HepG2 (cell line): ENCODE measurements around the gene TRPV4. TPM values are rescaled to one million over a fixed set of nuclear protein-coding genes. Genes with fewer than 3 reads are reported as not detected.
A peak's percentile ranks its signal among the peaks of the same experiment; 100 is the strongest.

ENCODE experiments used
- FOSL1 ChIP-seq: sonication (generic); formaldehyde crosslinking; IDR thresholded peaks from 2 replicates; pipeline ENCODE4 v1.9.0; 2021; ENCODE audit warnings: missing genetic modification reagents, borderline replicate concordance
- HHEX ChIP-seq: IDR thresholded peaks from 2 replicates; pipeline ENCODE4 v1.6.1; 2016; ENCODE audit warnings: control low read depth
- polyA plus RNA-seq, 8 experiments: library from polyadenylated mRNA; depleted of rRNA in 3 of 8; stranded (reverse) in 7 of 8; unstranded in 1 of 8; fragments of >200 nt; fragmentation: Illumina TruSeq in 4 of 8; extraction: Trizol in 4 of 8; gene quantifications; 2 replicates each; pipeline versions ENCODE4 v1.2.1 to v1.2.3, GENCODE V29; 2011 to 2016; ENCODE audit warnings: low read depth in 4 of 8, missing spikeins in 1 of 8, mixed read lengths in 1 of 8; ENCODE audit not compliant: insufficient read depth in 1 of 8
- total RNA-seq, 5 experiments: library from RNA; depleted of rRNA; stranded (reverse); fragments of >200 nt; fragmentation: Illumina TruSeq; extraction: Trizol; gene quantifications; 2 replicates each; pipeline ENCODE4 v1.2.3, GENCODE V29; 2016; ENCODE audit warnings: low read depth in 1 of 5
- TF ChIP-seq, protein P1 (sequence below): sonication (generic); formaldehyde crosslinking; IDR thresholded peaks from 2 replicates; pipeline ENCODE4 v1.4.0; 2020; ENCODE audit warnings: missing genetic modification reagents
- TF ChIP-seq, protein P2 (sequence below): sonication (generic); formaldehyde crosslinking; IDR thresholded peaks from 2 replicates; pipeline ENCODE4 v1.8.0; 2022; ENCODE audit warnings: mild to moderate bottlenecking, missing genetic modification reagents
- TF ChIP-seq, protein P3 (sequence below): sonication (generic); formaldehyde crosslinking; IDR thresholded peaks from one replicate; pipeline ENCODE4 v1.5.1; 2020; ENCODE audit warnings: mild to moderate bottlenecking, missing genetic modification reagents; ENCODE audit errors: not compliant biosample characterization
- TF ChIP-seq, protein P4 (sequence below): sonication (generic); IDR thresholded peaks from 2 replicates; pipeline ENCODE4 v1.6.1; 2016; ENCODE audit warnings: low read depth, borderline replicate concordance

The TRPV4 gene
- total and polyA plus RNA-seq, 2 of the 13 experiments (the other 11 are each of a cell fraction or from before 2014, with no cell fraction given), result 0.66 to 4.7 TPM

DNA sequence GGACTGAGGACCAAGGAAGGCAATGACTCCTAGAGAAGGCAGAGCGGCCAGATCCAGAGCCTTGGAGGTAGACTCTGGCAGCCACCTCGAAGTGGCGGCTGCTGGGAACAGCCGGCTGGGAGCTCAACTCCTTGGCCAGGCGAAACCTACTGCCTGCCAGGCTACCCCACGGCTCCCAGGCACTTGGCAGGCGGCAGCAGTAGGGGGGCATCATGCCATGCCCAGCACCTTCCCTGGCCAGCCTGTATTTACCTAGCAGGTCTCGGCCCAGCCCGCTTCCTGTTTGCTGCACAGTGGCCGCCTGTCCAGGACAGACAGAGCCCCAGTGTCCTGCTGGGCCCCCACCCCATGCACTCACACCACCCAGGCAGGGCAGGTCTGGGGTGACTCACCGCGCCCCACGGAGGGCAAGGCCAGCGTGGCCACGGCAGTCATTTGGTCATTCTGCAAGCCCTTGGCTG lies 10.2 kb downstream of the TRPV4 start (continued):
- TF ChIP-seq, protein P1, sequence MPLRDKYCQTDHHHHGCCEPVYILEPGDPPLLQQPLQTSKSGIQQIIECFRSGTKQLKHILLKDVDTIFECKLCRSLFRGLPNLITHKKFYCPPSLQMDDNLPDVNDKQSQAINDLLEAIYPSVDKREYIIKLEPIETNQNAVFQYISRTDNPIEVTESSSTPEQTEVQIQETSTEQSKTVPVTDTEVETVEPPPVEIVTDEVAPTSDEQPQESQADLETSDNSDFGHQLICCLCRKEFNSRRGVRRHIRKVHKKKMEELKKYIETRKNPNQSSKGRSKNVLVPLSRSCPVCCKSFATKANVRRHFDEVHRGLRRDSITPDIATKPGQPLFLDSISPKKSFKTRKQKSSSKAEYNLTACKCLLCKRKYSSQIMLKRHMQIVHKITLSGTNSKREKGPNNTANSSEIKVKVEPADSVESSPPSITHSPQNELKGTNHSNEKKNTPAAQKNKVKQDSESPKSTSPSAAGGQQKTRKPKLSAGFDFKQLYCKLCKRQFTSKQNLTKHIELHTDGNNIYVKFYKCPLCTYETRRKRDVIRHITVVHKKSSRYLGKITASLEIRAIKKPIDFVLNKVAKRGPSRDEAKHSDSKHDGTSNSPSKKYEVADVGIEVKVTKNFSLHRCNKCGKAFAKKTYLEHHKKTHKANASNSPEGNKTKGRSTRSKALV (CRISPR knock-in tag), result no peak
- TF ChIP-seq, protein P2, sequence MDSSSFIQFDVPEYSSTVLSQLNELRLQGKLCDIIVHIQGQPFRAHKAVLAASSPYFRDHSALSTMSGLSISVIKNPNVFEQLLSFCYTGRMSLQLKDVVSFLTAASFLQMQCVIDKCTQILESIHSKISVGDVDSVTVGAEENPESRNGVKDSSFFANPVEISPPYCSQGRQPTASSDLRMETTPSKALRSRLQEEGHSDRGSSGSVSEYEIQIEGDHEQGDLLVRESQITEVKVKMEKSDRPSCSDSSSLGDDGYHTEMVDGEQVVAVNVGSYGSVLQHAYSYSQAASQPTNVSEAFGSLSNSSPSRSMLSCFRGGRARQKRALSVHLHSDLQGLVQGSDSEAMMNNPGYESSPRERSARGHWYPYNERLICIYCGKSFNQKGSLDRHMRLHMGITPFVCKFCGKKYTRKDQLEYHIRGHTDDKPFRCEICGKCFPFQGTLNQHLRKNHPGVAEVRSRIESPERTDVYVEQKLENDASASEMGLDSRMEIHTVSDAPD (CRISPR knock-in tag), result no peak
- TF ChIP-seq HHEX (no peak), FOSL1 (CRISPR knock-in tag) (peak; percentile 83)
- TF ChIP-seq, protein P3, sequence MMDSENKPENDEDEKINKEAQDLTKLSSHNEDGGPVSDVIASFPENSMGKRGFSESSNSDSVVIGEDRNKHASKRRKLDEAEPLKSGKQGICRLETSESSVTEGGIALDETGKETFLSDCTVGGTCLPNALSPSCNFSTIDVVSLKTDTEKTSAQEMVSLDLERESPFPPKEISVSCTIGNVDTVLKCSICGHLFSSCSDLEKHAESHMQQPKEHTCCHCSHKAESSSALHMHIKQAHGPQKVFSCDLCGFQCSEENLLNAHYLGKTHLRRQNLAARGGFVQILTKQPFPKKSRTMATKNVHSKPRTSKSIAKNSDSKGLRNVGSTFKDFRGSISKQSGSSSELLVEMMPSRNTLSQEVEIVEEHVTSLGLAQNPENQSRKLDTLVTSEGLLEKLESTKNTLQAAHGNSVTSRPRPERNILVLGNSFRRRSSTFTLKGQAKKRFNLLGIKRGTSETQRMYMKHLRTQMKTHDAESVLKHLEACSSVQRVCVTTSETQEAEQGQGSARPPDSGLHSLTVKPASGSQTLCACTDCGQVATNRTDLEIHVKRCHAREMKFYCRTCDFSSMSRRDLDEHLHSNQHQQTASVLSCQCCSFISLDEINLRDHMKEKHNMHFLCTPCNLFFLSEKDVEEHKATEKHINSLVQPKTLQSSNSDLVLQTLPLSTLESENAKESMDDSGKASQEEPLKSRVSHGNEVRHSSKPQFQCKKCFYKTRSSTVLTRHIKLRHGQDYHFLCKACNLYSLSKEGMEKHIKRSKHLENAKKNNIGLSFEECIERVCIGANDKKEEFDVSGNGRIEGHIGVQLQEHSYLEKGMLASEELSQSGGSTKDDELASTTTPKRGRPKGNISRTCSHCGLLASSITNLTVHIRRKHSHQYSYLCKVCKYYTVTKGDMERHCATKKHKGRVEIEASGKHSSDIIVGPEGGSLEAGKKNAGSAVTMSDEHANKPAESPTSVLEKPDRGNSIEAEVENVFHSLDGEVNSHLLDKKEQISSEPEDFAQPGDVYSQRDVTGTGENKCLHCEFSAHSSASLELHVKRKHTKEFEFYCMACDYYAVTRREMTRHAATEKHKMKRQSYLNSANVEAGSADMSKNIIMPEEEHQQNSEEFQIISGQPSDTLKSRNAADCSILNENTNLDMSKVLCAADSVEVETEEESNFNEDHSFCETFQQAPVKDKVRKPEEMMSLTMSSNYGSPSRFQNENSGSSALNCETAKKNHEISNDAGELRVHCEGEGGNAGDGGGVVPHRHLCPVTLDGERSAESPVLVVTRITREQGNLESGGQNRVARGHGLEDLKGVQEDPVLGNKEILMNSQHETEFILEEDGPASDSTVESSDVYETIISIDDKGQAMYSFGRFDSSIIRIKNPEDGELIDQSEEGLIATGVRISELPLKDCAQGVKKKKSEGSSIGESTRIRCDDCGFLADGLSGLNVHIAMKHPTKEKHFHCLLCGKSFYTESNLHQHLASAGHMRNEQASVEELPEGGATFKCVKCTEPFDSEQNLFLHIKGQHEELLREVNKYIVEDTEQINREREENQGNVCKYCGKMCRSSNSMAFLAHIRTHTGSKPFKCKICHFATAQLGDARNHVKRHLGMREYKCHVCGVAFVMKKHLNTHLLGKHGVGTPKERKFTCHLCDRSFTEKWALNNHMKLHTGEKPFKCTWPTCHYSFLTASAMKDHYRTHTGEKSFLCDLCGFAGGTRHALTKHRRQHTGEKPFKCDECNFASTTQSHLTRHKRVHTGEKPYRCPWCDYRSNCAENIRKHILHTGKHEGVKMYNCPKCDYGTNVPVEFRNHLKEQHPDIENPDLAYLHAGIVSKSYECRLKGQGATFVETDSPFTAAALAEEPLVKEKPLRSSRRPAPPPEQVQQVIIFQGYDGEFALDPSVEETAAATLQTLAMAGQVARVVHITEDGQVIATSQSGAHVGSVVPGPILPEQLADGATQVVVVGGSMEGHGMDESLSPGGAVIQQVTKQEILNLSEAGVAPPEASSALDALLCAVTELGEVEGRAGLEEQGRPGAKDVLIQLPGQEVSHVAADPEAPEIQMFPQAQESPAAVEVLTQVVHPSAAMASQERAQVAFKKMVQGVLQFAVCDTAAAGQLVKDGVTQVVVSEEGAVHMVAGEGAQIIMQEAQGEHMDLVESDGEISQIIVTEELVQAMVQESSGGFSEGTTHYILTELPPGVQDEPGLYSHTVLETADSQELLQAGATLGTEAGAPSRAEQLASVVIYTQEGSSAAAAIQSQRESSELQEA (CRISPR knock-in tag), result no peak
- TF ChIP-seq, protein P4, sequence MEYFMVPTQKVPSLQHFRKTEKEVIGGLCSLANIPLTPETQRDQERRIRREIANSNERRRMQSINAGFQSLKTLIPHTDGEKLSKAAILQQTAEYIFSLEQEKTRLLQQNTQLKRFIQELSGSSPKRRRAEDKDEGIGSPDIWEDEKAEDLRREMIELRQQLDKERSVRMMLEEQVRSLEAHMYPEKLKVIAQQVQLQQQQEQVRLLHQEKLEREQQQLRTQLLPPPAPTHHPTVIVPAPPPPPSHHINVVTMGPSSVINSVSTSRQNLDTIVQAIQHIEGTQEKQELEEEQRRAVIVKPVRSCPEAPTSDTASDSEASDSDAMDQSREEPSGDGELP, result peak; percentile 64; the same call in 1 of the 2 replicates
